ENCODE results near the gene ZNF41.

- TF ChIP-seq CTCF (IDR thresholded peaks at IDR 0.05; ENCODE audit: low read depth, low read length, poor library complexity, severe bottlenecking) (no peak), EZH2phosphoT487 (IDR thresholded peaks at IDR 0.05; ENCODE audit: borderline replicate concordance, low read length) (no peak)
These were observed 35.1 kb upstream of the ZNF41 start for GRCh38 chrX:47518144-47518543.
